A549 (cell line): Measurements from ENCODE around the gene PIAS4. TPM values are rescaled to one million over a fixed set of nuclear protein-coding genes. Genes with fewer than 3 reads are reported as not detected.

Source experiments
- ATAC-seq, 2 experiments: fragments of 200-7000 bp in 1 of 2; fragments of >200 bp in 1 of 2; cut with Nextera tagmentation in 1 of 2; cut with Tn5 transposase in 1 of 2; 3 replicates each; pipeline versions ENCODE4 v1.8.0 to v1.9.1; 2018 to 2020; ENCODE audit warnings: mild to moderate bottlenecking in 1 of 2, moderate library complexity in 1 of 2
- CTCF ChIA-PET: fragments of 300-600 bp; sonication (Branson Sonifier 250); formaldehyde crosslinking; extraction: SDS; loops from one replicate; lab custom pipeline; 2021; ENCODE audit warnings: antibody characterized with exemption, inconsistent platforms; lab: Yijun Ruan, JAX
- POLR2A ChIA-PET: fragments of 350-600 bp; formaldehyde crosslinking; extraction: SDS; loops from one replicate; lab custom pipeline; 2021; ENCODE audit warnings: antibody characterized with exemption, inconsistent platforms; lab: Yijun Ruan, JAX
- DNase-seq, 2 experiments: peaks; one replicate each; pipeline versions ENCODE4 v3.0.0 to v3.0.0-alpha.2; 2011 to 2016; ENCODE audit warnings: low read depth in 1 of 2, low spot score in 1 of 2
- FAIRE-seq: peaks from 2 replicates; lab custom pipeline; 2011; peaks lifted over from hg19 to GRCh38; lab: Jason Lieb, UNC
- H3K27ac ChIP-seq, 2 experiments: fragments of >200 bp; sonication (Bioruptor Twin); formaldehyde crosslinking; 3 replicates each; pipeline ENCODE4 v1.5.1; 2016 to 2017
- H3K4me1 ChIP-seq: fragments of >200 bp; sonication (Bioruptor Twin); formaldehyde crosslinking; 3 replicates; pipeline ENCODE4 v1.6.1; 2016
- H3K4me2 ChIP-seq: fragments of >200 bp; sonication (Bioruptor Twin); formaldehyde crosslinking; 3 replicates; pipeline ENCODE4 v1.6.1; 2016
- H3K4me3 ChIP-seq: fragments of >200 bp; sonication (Bioruptor Twin); formaldehyde crosslinking; 3 replicates; pipeline ENCODE4 v1.5.1; 2016
- H3K9me3 ChIP-seq: fragments of >200 bp; sonication (Bioruptor Twin); formaldehyde crosslinking; 3 replicates; pipeline ENCODE4 v1.6.1; 2016
- CBX2 ChIP-seq: fragments of 200-600 bp; sonication (generic); IDR thresholded peaks from 2 replicates; pipeline ENCODE4 v1.6.1; 2016; ENCODE audit warnings: low read depth, mild to moderate bottlenecking, borderline replicate concordance
- EHMT2 ChIP-seq: fragments of 200-600 bp; sonication (generic); IDR thresholded peaks from 2 replicates; pipeline ENCODE4 v1.6.1; 2016; ENCODE audit warnings: antibody characterized with exemption, low read depth, mild to moderate bottlenecking, moderate library complexity
- EP300 ChIP-seq, 2 experiments: fragments of >200 bp; sonication (Bioruptor Twin); formaldehyde crosslinking; IDR thresholded peaks; 2 replicates in 1 of 2; 3 replicates in 1 of 2; pipeline ENCODE4 v1.6.1; 2016 to 2017
- FOXS1 ChIP-seq: fragments of 250-450 bp; sonication (Bioruptor Pico); IDR thresholded peaks from 2 replicates; pipeline ENCODE4 v1.5.0; 2020; ENCODE audit warnings: mild to moderate bottlenecking, moderate library complexity
- HEYL ChIP-seq: fragments of 250-450 bp; sonication (Bioruptor Pico); IDR thresholded peaks from 2 replicates; pipeline ENCODE4 v1.8.0; 2021; ENCODE audit warnings: mild to moderate bottlenecking, moderate library complexity
- HOXB13 ChIP-seq: fragments of 250-450 bp; sonication (Bioruptor Pico); IDR thresholded peaks from 2 replicates; pipeline ENCODE4 v1.5.0; 2020; ENCODE audit warnings: low read depth, mild to moderate bottlenecking, moderate library complexity
- JUN ChIP-seq, 2 experiments: fragments of >200 bp; sonication (Bioruptor Twin); formaldehyde crosslinking; IDR thresholded peaks; 2 replicates in 1 of 2; 3 replicates in 1 of 2; pipeline ENCODE4 v1.6.1; 2016 to 2017
- MAFK ChIP-seq: fragments of 450-650 bp; IDR thresholded peaks from 2 replicates; pipeline ENCODE4 v1.6.1; 2014; ENCODE audit not compliant: partially characterized antibody
- MYC ChIP-seq: IDR thresholded peaks from 2 replicates; pipeline ENCODE4 v1.6.1; 2012; ENCODE audit warnings: mild to moderate bottlenecking, inconsistent platforms, low read length, improper control_type of control experiment, borderline replicate concordance
- NFE2L2 ChIP-seq: fragments of 150-350 bp; conservative IDR thresholded peaks from 2 replicates; pipeline ENCODE4 v1.6.1; 2014; ENCODE audit warnings: low read length
- NPAS2 ChIP-seq: fragments of 250-450 bp; sonication (Bioruptor Pico); IDR thresholded peaks from 2 replicates; pipeline ENCODE4 v1.8.0; 2022; ENCODE audit warnings: mild to moderate bottlenecking, moderate library complexity, borderline replicate concordance
- RAD21 ChIP-seq, 2 experiments: fragments of >200 bp in 1 of 2; sonication (Bioruptor Twin) in 1 of 2; formaldehyde crosslinking in 1 of 2; IDR thresholded peaks in 1 of 2; conservative IDR thresholded peaks in 1 of 2; 2 replicates in 1 of 2; 3 replicates in 1 of 2; pipeline ENCODE4 v1.6.1; 2012 to 2018; ENCODE audit warnings: inconsistent platforms in 1 of 2
- RFX5 ChIP-seq: fragments of 450-650 bp; IDR thresholded peaks from 2 replicates; pipeline ENCODE4 v1.7.1; 2014; ENCODE audit warnings: antibody characterized with exemption, mild to moderate bottlenecking, moderate library complexity
- SMC3 ChIP-seq: fragments of >200 bp; sonication (Bioruptor Twin); formaldehyde crosslinking; IDR thresholded peaks from 3 replicates; pipeline ENCODE4 v1.6.1; 2018; ENCODE audit warnings: inconsistent platforms
- TP53 ChIP-seq: fragments of 250-450 bp; sonication (Bioruptor Pico); IDR thresholded peaks from 2 replicates; pipeline ENCODE4 v1.5.0; 2021; ENCODE audit warnings: mild to moderate bottlenecking, moderate library complexity
- ZC3H11A ChIP-seq: fragments of 450-650 bp; IDR thresholded peaks from 2 replicates; pipeline ENCODE4 v1.6.1; 2014; ENCODE audit warnings: antibody characterized with exemption, mild to moderate bottlenecking
- ZSCAN20 ChIP-seq: fragments of 250-450 bp; sonication (Bioruptor Pico); IDR thresholded peaks from 2 replicates; pipeline ENCODE4 v1.8.0; 2022; ENCODE audit warnings: mild to moderate bottlenecking, moderate library complexity
- WGBS: methylation state at CpG from one replicate; pipeline ENCODE4 v1.1.6; 2017; ENCODE audit errors: missing lambda C conversion rate; 5-methylcytosine and 5-hydroxymethylcytosine counted together
- polyA plus RNA-seq, 4 experiments: library from polyadenylated mRNA; depleted of rRNA in 3 of 4; stranded (reverse); fragments of >200 nt; fragmentation: RNase III in 1 of 4; extraction: RNeasy Plus Mini Kit Qiagen cat#74134 plus additional on column Dnase treatment in 1 of 4; gene quantifications; 2 replicates in 3 of 4; 3 replicates in 1 of 4; pipeline ENCODE4 v1.2.3, GENCODE V29; 2011 to 2017
- TF ChIP-seq, protein P1 (sequence below): IDR thresholded peaks from 2 replicates; pipeline ENCODE4 v1.6.1; 2012
- TF ChIP-seq, protein P2 (sequence below): IDR thresholded peaks from 2 replicates; pipeline ENCODE4 v1.6.1; 2012
- TF ChIP-seq, protein P3 (sequence below): fragments of 150-350 bp; IDR thresholded peaks from 2 replicates; pipeline ENCODE4 v1.6.1; 2014; ENCODE audit warnings: low read depth, mild to moderate bottlenecking, low read length
- TF ChIP-seq, protein P4 (sequence below): fragments of >200 bp; sonication (Bioruptor Twin); formaldehyde crosslinking; IDR thresholded peaks from 2 replicates; pipeline ENCODE4 v1.6.1; 2016
- TF ChIP-seq, protein P5 (sequence below): fragments of 450-650 bp; IDR thresholded peaks from 2 replicates; pipeline ENCODE4 v1.6.1; 2014; ENCODE audit warnings: antibody characterized with exemption
- TF ChIP-seq, protein P6 (sequence below): fragments of 200-600 bp; sonication (generic); IDR thresholded peaks from 2 replicates; pipeline ENCODE4 v1.6.1; 2016; ENCODE audit warnings: antibody characterized with exemption, mild to moderate bottlenecking, moderate library complexity
- TF ChIP-seq, protein P7 (sequence below): fragments of >200 bp; sonication (Bioruptor Twin); formaldehyde crosslinking; IDR thresholded peaks from 3 replicates; pipeline ENCODE4 v1.6.1; 2016

Gene PIAS4
- polyA plus RNA-seq, 2 of the 4 experiments (the other 2 are of a cell fraction): 5.2 to 12.8 TPM

DNA sequence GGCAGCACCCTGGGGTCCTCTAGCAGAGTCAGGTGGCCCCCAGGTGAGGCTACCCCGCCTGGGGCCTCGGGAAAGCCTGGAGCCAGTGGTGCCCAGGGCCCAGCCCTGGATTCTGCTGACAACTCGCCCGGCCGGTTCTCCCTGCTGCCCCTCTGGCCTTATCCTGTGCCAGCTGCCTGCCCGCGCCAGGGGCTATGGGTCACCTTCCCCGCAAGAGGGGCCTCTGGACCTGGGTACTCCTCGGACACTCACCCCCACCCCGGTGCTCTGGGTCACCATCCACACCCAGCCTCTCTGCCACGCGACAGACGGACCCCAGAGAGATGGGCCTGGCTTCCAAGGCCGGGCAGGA lies 35.2 kb downstream of the PIAS4 start:
- Histone ChIP-seq H3K27ac (no peak overlapping the region; a peak in 1 of 6 replicates), H3K4me2 (no peak overlapping the region), H3K4me1 (no peaks in the 10 kb centered on the region), H3K9me3 (no peaks in the 10 kb centered on the region), H3K4me3 (no peak overlapping the region)
- ATAC-seq: peak; percentile 15 to 25; a peak in 3 of 6 replicates
- CTCF ChIA-PET: no interaction called here
- POLR2A ChIA-PET: no interaction called here
- FAIRE-seq: no peak
- TF ChIP-seq RAD21 (conservative IDR thresholded peaks at IDR 0.05 in 1 of 2, IDR thresholded peaks at IDR 0.05 in 1 of 2): no peak
- TF ChIP-seq ZSCAN20 (CRISPR knock-in tag): no peak
- TF ChIP-seq NFE2L2: no peak
- TF ChIP-seq, protein P1, sequence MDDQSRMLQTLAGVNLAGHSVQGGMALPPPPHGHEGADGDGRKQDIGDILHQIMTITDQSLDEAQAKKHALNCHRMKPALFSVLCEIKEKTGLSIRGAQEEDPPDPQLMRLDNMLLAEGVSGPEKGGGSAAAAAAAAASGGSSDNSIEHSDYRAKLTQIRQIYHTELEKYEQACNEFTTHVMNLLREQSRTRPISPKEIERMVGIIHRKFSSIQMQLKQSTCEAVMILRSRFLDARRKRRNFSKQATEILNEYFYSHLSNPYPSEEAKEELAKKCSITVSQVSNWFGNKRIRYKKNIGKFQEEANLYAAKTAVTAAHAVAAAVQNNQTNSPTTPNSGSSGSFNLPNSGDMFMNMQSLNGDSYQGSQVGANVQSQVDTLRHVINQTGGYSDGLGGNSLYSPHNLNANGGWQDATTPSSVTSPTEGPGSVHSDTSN: no peak
- TF ChIP-seq HEYL (CRISPR knock-in tag): no peak
- no peak for TF ChIP-seq EP300 (IDR thresholded peaks at IDR 0.05)
- no peak for TF ChIP-seq MYC
- TF ChIP-seq SMC3: no peak
- 90% methylated on average over 7 of the region's 14 CpGs for WGBS
- DNase-seq: no peak

DNA sequence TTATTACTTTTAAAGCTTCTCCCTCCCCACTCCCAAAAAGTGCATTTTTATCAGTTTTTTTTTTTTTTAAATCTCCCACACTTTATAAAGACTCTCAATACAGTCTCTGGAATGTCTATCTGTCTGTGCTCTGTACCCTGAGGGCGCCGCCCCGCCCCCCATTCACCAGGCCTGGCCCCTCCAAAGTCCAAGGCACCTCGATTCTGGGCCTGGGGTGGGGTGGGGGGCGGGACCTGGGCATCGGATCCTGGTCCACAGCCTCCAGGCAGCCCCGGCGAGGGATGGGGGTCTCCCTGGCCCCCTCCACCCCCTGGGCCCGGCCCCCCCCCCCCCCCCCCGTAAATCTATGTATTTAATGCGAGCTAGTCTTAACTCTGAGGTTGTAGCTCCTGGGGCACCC lies 35.9 kb downstream of the PIAS4 start:
- CTCF ChIA-PET: no interaction called here
- Histone ChIP-seq H3K4me2 (no peak overlapping the region), H3K9me3 (no peaks in the 10 kb centered on the region), H3K4me3 (no peak overlapping the region), H3K4me1 (no peaks in the 10 kb centered on the region), H3K27ac (no peak overlapping the region)
- DNase-seq: no peak
- POLR2A ChIA-PET: no interaction called here
- no peak for FAIRE-seq
- no peak for ATAC-seq
- 70% methylated on average over 2 of the region's 11 CpGs for WGBS
- TF ChIP-seq CBX2 (no peak), NFE2L2 (no peak), RFX5 (no peak), MYC (no peak), ZC3H11A (no peak), TP53 (no peak), EHMT2 (no peak), ZSCAN20 (CRISPR knock-in tag) (no peak), FOXS1 (CRISPR knock-in tag) (no peak), JUN (IDR thresholded peaks at IDR 0.05) (no peak)
- TF ChIP-seq, protein P2, sequence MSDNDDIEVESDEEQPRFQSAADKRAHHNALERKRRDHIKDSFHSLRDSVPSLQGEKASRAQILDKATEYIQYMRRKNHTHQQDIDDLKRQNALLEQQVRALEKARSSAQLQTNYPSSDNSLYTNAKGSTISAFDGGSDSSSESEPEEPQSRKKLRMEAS: no peak
- TF ChIP-seq, protein P3, sequence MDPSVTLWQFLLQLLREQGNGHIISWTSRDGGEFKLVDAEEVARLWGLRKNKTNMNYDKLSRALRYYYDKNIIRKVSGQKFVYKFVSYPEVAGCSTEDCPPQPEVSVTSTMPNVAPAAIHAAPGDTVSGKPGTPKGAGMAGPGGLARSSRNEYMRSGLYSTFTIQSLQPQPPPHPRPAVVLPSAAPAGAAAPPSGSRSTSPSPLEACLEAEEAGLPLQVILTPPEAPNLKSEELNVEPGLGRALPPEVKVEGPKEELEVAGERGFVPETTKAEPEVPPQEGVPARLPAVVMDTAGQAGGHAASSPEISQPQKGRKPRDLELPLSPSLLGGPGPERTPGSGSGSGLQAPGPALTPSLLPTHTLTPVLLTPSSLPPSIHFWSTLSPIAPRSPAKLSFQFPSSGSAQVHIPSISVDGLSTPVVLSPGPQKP: no peak
- TF ChIP-seq, protein P4, sequence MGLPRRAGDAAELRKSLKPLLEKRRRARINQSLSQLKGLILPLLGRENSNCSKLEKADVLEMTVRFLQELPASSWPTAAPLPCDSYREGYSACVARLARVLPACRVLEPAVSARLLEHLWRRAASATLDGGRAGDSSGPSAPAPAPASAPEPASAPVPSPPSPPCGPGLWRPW: no peak

DNA sequence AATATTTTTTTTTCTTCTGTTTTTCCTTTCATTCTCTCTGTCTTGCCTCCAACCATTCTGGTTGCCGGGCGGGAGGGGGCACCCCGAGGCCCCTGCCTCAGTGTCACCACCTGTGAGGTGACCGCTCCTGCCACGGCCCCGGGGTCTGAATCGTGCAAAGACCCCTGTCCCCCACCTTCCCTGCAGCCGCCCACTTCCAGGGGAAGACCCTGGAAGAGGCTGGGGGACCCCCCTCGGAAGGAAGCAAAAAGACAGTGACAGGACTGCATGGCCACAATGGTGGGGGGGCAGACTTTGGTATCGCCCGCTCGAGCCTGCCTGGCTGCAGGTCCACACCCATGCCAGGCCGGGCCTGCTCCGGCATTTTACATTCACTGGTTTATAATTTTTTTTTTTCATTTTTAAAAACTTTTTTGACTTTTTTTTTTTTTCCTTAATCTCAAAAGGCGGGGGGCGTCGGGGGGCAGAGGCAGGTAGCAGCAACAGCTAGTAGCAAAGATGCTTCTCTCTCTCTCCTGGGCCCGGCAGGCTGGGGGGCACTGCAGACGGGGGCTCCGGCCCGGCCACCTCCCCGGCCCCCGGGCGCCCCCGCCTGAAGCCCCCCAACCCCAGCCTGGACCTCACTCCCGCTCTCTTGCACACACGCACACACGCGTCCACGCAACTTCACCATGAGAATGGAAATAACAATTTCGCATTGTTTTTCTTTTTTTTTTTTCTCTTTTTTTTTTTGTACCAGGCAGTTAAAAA lies 36.6 kb downstream of the PIAS4 start:
- WGBS: 88% methylated on average over 31 of the region's 31 CpGs
- ATAC-seq: no peak
- DNase-seq: no peak
- ChIA-PET POLR2A (no interaction called here), CTCF (interaction anchor here (0.6 to 1.3 kb wide), 2 partner anchors 97 to 163 kb away, joined by 4 to 7 read pairs; no protein-coding TSS in a partner anchor)
- Histone ChIP-seq H3K27ac (no peak overlapping the region), H3K4me3 (no peak overlapping the region), H3K4me1 (no peaks in the 10 kb centered on the region), H3K9me3 (no peaks in the 10 kb centered on the region), H3K4me2 (no peak overlapping the region)
- FAIRE-seq: no peak
- TF ChIP-seq RFX5: no peak
- TF ChIP-seq, protein P5, sequence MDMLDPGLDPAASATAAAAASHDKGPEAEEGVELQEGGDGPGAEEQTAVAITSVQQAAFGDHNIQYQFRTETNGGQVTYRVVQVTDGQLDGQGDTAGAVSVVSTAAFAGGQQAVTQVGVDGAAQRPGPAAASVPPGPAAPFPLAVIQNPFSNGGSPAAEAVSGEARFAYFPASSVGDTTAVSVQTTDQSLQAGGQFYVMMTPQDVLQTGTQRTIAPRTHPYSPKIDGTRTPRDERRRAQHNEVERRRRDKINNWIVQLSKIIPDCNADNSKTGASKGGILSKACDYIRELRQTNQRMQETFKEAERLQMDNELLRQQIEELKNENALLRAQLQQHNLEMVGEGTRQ: no peak
- no peak for TF ChIP-seq ZSCAN20 (CRISPR knock-in tag)
- TF ChIP-seq EP300 (IDR thresholded peaks at IDR 0.05): no peak
- TF ChIP-seq MAFK: no peak
- no peak for TF ChIP-seq FOXS1 (CRISPR knock-in tag)
- TF ChIP-seq SMC3: no peak
- TF ChIP-seq, protein P6, sequence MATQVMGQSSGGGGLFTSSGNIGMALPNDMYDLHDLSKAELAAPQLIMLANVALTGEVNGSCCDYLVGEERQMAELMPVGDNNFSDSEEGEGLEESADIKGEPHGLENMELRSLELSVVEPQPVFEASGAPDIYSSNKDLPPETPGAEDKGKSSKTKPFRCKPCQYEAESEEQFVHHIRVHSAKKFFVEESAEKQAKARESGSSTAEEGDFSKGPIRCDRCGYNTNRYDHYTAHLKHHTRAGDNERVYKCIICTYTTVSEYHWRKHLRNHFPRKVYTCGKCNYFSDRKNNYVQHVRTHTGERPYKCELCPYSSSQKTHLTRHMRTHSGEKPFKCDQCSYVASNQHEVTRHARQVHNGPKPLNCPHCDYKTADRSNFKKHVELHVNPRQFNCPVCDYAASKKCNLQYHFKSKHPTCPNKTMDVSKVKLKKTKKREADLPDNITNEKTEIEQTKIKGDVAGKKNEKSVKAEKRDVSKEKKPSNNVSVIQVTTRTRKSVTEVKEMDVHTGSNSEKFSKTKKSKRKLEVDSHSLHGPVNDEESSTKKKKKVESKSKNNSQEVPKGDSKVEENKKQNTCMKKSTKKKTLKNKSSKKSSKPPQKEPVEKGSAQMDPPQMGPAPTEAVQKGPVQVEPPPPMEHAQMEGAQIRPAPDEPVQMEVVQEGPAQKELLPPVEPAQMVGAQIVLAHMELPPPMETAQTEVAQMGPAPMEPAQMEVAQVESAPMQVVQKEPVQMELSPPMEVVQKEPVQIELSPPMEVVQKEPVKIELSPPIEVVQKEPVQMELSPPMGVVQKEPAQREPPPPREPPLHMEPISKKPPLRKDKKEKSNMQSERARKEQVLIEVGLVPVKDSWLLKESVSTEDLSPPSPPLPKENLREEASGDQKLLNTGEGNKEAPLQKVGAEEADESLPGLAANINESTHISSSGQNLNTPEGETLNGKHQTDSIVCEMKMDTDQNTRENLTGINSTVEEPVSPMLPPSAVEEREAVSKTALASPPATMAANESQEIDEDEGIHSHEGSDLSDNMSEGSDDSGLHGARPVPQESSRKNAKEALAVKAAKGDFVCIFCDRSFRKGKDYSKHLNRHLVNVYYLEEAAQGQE: no peak
- no peak for TF ChIP-seq TP53
- no peak for TF ChIP-seq NPAS2 (CRISPR knock-in tag)
- TF ChIP-seq, protein P7, sequence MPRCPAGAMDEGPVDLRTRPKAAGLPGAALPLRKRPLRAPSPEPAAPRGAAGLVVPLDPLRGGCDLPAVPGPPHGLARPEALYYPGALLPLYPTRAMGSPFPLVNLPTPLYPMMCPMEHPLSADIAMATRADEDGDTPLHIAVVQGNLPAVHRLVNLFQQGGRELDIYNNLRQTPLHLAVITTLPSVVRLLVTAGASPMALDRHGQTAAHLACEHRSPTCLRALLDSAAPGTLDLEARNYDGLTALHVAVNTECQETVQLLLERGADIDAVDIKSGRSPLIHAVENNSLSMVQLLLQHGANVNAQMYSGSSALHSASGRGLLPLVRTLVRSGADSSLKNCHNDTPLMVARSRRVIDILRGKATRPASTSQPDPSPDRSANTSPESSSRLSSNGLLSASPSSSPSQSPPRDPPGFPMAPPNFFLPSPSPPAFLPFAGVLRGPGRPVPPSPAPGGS: no peak
- TF ChIP-seq HOXB13 (CRISPR knock-in tag): no peak
